ENCODE measurements around the gene GATA2.
A peak's percentile ranks its signal among the peaks of the same experiment; 100 is the strongest.

Gene GATA2

GRCh38 chr3:128504963-128505730 lies 12.1 kb upstream of the GATA2 start:
- no peak overlapping the region for H3K27ac Mint-ChIP-seq
- no peak overlapping the region for H3K4me3 Mint-ChIP-seq
- no peak for DNase-seq
- peaks cover 44% of the 10 kb centered on the region for H3K27me3 Mint-ChIP-seq
- H3K4me1 Mint-ChIP-seq = no peaks in the 10 kb centered on the region
- H3K9me3 Mint-ChIP-seq = no peaks in the 10 kb centered on the region
- no peak for ATAC-seq

- no peaks in the 10 kb centered on the region for H3K4me1 Mint-ChIP-seq
- no peaks in the 10 kb centered on the region for H3K9me3 Mint-ChIP-seq
- DNase-seq (no peak), ATAC-seq (no peak)
- no peak overlapping the region for H3K4me3 Mint-ChIP-seq
- no peak overlapping the region for H3K27ac Mint-ChIP-seq
- H3K27me3 Mint-ChIP-seq = peaks cover 44% of the 10 kb centered on the region
Measured at GRCh38 chr3:128504533-128504915, 11.5 kb upstream of the GATA2 start.

DNA sequence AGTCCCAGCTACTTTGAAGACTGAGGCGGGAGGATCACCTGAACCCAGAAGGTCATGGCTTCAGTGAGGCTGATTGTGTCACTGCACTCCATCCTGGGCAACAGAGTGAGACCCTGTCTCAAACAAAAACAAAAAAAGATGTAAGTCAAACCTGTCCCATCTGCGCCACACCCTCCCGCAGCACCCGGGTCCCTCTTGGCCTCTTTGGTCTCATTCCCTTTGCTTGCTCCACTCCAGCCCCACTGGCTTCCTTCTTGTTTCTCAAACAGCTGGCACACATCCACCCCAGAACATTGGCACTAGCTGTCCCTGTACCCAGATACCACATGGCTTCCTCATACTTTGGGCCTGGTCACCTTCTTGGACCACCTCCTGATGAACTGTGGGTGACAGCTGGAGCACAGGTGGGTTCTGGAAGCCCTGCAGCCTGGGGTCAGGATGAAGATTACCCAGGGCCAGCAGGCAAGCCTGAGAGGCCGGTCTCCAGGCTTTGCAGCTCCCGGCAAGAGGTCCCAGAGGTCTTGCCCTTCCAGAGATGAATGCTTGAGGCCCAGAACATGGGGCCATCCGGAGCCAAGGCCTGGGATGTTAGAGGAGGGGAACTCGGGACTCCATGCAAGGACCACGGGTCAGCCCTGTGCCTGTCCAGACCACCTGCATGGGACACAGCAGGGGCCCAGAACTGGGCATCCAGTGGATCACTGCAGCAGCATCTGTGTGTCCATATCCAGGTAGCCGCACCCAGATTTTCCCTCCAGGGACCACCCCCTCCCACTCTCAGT lies 10.9 kb upstream of the GATA2 start:
- peaks cover 40% of the 10 kb centered on the region for H3K27me3 Mint-ChIP-seq
- ATAC-seq (no peak), DNase-seq (no peak)
- no peak overlapping the region for H3K4me3 Mint-ChIP-seq
- H3K9me3 Mint-ChIP-seq = no peaks in the 10 kb centered on the region
- H3K27ac Mint-ChIP-seq = no peak overlapping the region
- H3K4me1 Mint-ChIP-seq = no peaks in the 10 kb centered on the region

DNA sequence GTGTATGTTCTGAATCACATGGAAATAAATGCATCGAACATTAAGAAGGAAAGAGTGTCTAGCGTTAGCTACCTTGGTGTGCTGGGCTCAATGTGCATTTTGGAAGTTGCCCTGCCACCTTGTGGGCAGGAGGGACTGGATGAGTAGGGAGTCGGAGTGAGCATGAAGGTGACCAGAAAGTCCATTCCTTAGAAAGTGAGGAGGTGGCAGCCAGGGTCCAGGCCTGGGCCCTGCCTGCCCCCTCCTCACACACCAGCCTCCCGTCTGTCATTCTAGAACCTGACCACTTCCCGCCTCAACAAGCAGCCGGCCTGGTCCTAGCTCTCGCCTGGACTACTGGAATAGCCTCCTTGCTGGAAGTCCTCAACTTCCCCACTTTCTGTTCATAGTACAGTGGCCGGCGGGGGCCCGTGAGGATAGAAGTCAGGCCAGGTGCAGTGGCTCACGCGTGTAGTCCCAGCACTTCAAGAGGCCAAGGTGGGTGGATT lies 10.2 kb upstream of the GATA2 start:
- H3K4me3 Mint-ChIP-seq = no peak overlapping the region
- no peak for ATAC-seq
- H3K9me3 Mint-ChIP-seq = no peaks in the 10 kb centered on the region
- H3K27me3 Mint-ChIP-seq = peaks cover 46% of the 10 kb centered on the region
- DNase-seq = no peak
- peak overlapping the region in 1 of 2 donors; percentile 84 for H3K27ac Mint-ChIP-seq
- H3K4me1 Mint-ChIP-seq = no peaks in the 10 kb centered on the region

- H3K9me3 Mint-ChIP-seq = no peaks in the 10 kb centered on the region
- ATAC-seq (no peak), DNase-seq (no peak)
- H3K4me3 Mint-ChIP-seq = no peak overlapping the region
- peaks cover 41% of the 10 kb centered on the region for H3K27me3 Mint-ChIP-seq
- no peaks in the 10 kb centered on the region for H3K4me1 Mint-ChIP-seq
- H3K27ac Mint-ChIP-seq = peak overlapping the region in 1 of 2 donors; percentile 84
Measured at GRCh38 chr3:128502712-128503111, 9.7 kb upstream of the GATA2 start.

- Mint-ChIP-seq H3K27ac (no peak overlapping the region), H3K27me3 (peaks cover 43% of the 10 kb centered on the region), H3K4me3 (no peak overlapping the region), H3K9me3 (no peaks in the 10 kb centered on the region), H3K4me1 (peaks cover 7% of the 10 kb centered on the region)
- ATAC-seq (no peak), DNase-seq (no peak)
Measured at GRCh38 chr3:128501431-128501830, 8.4 kb upstream of the GATA2 start.

GRCh38 chr3:128500556-128500955 lies 7.6 kb upstream of the GATA2 start:
- peaks cover 7% of the 10 kb centered on the region for H3K4me1 Mint-ChIP-seq
- H3K27ac Mint-ChIP-seq = no peak overlapping the region
- DNase-seq = no peak
- no peak overlapping the region for H3K4me3 Mint-ChIP-seq
- peaks cover 52% of the 10 kb centered on the region for H3K27me3 Mint-ChIP-seq
- H3K9me3 Mint-ChIP-seq = no peaks in the 10 kb centered on the region
- no peak for ATAC-seq

GRCh38 chr3:128499724-128500275 lies 6.8 kb upstream of the GATA2 start:
- H3K27ac Mint-ChIP-seq = no peak overlapping the region
- no peak for DNase-seq
- no peak for ATAC-seq
- peaks cover 7% of the 10 kb centered on the region for H3K4me1 Mint-ChIP-seq
- H3K9me3 Mint-ChIP-seq = no peaks in the 10 kb centered on the region
- no peak overlapping the region for H3K4me3 Mint-ChIP-seq
- peaks cover 60% of the 10 kb centered on the region for H3K27me3 Mint-ChIP-seq

GRCh38 chr3:128498901-128499530 lies 6.0 kb upstream of the GATA2 start:
- no peaks in the 10 kb centered on the region for H3K9me3 Mint-ChIP-seq
- DNase-seq (no peak), ATAC-seq (no peak)
- peak overlapping the region in 1 of 2 donors; percentile 52 for H3K4me3 Mint-ChIP-seq
- H3K27me3 Mint-ChIP-seq = peaks cover 68% of the 10 kb centered on the region
- H3K27ac Mint-ChIP-seq = no peak overlapping the region
- peaks cover 7% of the 10 kb centered on the region for H3K4me1 Mint-ChIP-seq

DNA sequence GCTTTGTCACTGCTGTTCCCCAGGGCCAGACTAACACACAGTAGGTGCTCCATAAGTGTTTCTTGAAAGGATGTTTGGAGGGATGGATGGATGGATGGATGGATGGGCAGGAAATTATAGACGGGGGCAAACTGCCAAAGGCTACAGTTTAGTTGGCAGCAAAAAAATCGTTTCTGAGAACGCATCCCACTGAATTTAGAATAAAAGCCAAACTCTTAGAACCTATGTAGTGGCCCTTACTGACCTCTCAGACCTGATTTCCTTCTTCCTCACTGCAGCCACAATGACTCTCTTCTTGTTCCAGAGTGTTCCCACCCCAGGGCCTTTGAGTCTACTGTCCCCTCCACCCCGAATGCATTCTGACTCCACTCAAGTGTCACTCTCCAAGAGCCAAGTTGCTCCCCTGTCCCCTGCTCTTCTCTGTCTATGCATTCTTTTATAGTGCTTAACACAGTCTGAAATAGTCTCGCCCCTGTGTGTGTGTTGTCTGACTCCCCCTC lies 5.2 kb upstream of the GATA2 start:
- H3K27ac Mint-ChIP-seq = peak overlapping the region in 1 of 2 donors; percentile 67
- H3K4me1 Mint-ChIP-seq = peaks cover 12% of the 10 kb centered on the region
- ATAC-seq = no peak
- peaks cover 76% of the 10 kb centered on the region for H3K27me3 Mint-ChIP-seq
- peak overlapping the region; percentile 36 to 52 for H3K4me3 Mint-ChIP-seq
- H3K9me3 Mint-ChIP-seq = no peaks in the 10 kb centered on the region
- no peak for DNase-seq

- no peak overlapping the region for H3K27ac Mint-ChIP-seq
- H3K9me3 Mint-ChIP-seq = no peaks in the 10 kb centered on the region
- peaks cover 74% of the 10 kb centered on the region for H3K27me3 Mint-ChIP-seq
Measured at GRCh38 chr3:128497305-128498126, 4.5 kb upstream of the GATA2 start.

GRCh38 chr3:128496602-128497304 lies 3.8 kb upstream of the GATA2 start:
- ATAC-seq = no peak
- H3K4me3 Mint-ChIP-seq = peak overlapping the region; percentile 81 to 87
- DNase-seq = no peak
- no peak overlapping the region for H3K27ac Mint-ChIP-seq
- peaks cover 76% of the 10 kb centered on the region for H3K27me3 Mint-ChIP-seq
- no peaks in the 10 kb centered on the region for H3K9me3 Mint-ChIP-seq
- H3K4me1 Mint-ChIP-seq = peaks cover 22% of the 10 kb centered on the region

More at GRCh38 chr3:128497305-128498126, 4.5 kb upstream of the GATA2 start:
- ATAC-seq (peak; percentile 72), DNase-seq (peak; percentile 66 to 74)
- Mint-ChIP-seq H3K4me1 (peaks cover 14% of the 10 kb centered on the region), H3K4me3 (peak overlapping the region; percentile 81 to 87)

GRCh38 chr3:128496019-128496601 lies 3.1 kb upstream of the GATA2 start:
- DNase-seq = no peak
- peaks cover 82% of the 10 kb centered on the region for H3K27me3 Mint-ChIP-seq
- H3K4me1 Mint-ChIP-seq = peaks cover 23% of the 10 kb centered on the region
- peak overlapping the region; percentile 1 to 30 for H3K4me3 Mint-ChIP-seq
- no peaks in the 10 kb centered on the region for H3K9me3 Mint-ChIP-seq
- no peak for ATAC-seq
- no peak overlapping the region for H3K27ac Mint-ChIP-seq

GRCh38 chr3:128495435-128495970 lies 2.5 kb upstream of the GATA2 start:
- ATAC-seq (no peak), DNase-seq (no peak)
- Mint-ChIP-seq H3K27me3 (peaks cover 87% of the 10 kb centered on the region), H3K4me3 (peak overlapping the region in 1 of 2 donors; percentile 30), H3K9me3 (no peaks in the 10 kb centered on the region), H3K27ac (no peak overlapping the region), H3K4me1 (peaks cover 27% of the 10 kb centered on the region)

Measured in stimulated activated naive CD8-positive, alpha-beta T cell treated with anti-CD3 and anti-CD28 coated beads, Interleukin-15, amount 100 ng/mL, for 72 hours (primary cell).